Liver (tissue), 9 donors: ENCODE results near the gene TNS1. TPM values are rescaled to one million over a fixed set of nuclear protein-coding genes. Genes with fewer than 3 reads are reported as not detected.

Experiments used
- DNase-seq: peaks from one replicate; pipeline ENCODE4 v3.0.0-alpha.2; 2017; ENCODE audit warnings: low spot score
- H3K27ac ChIP-seq, 2 donors: one replicate each; pipeline ENCODE4 v1.7.0; 2013; ENCODE audit warnings: inconsistent platforms in 2 of 2, low read length in 2 of 2, control low read depth in 1 of 2, low read depth in 1 of 2, mild to moderate bottlenecking in 1 of 2
- H3K27me3 ChIP-seq, 4 donors: one replicate each; pipeline versions ENCODE4 v1.6.1 to v1.7.0; 2013; ENCODE audit warnings: low read length in 3 of 4, inconsistent platforms in 1 of 4, mild to moderate bottlenecking in 1 of 4, moderate library complexity in 1 of 4; ENCODE audit not compliant: control insufficient read depth in 4 of 4, insufficient read depth in 4 of 4
- H3K36me3 ChIP-seq, 4 donors: one replicate each; pipeline versions ENCODE4 v1.6.1 to v1.7.0; 2013; ENCODE audit warnings: low read length in 3 of 4, mild to moderate bottlenecking in 3 of 4, low read depth in 1 of 4, moderate library complexity in 1 of 4; ENCODE audit not compliant: control insufficient read depth in 4 of 4, insufficient read depth in 3 of 4
- H3K4me1 ChIP-seq, 4 donors: one replicate each; pipeline versions ENCODE4 v1.6.1 to v1.7.0; 2013; ENCODE audit warnings: low read length in 3 of 4, mild to moderate bottlenecking in 3 of 4, moderate library complexity in 1 of 4; ENCODE audit not compliant: control insufficient read depth in 4 of 4, insufficient read depth in 4 of 4
- H3K4me3 ChIP-seq, 3 donors: one replicate each; pipeline versions ENCODE4 v1.6.1 to v1.7.0; 2013; ENCODE audit warnings: low read length in 3 of 3, control low read depth in 1 of 3, low read depth in 1 of 3, mild to moderate bottlenecking in 1 of 3
- H3K9ac ChIP-seq, 2 donors: one replicate each; pipeline ENCODE4 v1.7.0; 2013; ENCODE audit warnings: low read length in 2 of 2, mild to moderate bottlenecking in 2 of 2, moderate library complexity in 2 of 2, control low read depth in 1 of 2, low read depth in 1 of 2
- H3K9me3 ChIP-seq, 4 donors: one replicate each; pipeline versions ENCODE4 v1.6.1 to v1.7.0; 2013; ENCODE audit warnings: low read length in 3 of 4; ENCODE audit not compliant: control insufficient read depth in 4 of 4
- ATF3 ChIP-seq: IDR thresholded peaks from 2 replicates; pipeline ENCODE4 v1.6.1; 2016; ENCODE audit warnings: antibody characterized with exemption
- CTCF ChIP-seq: fragments of 150-350 bp; IDR thresholded peaks from 2 replicates; pipeline ENCODE4 v1.5.1; 2017; ENCODE audit warnings: improper control_type of control experiment, low read depth, low read length; ENCODE audit not compliant: missing input control
- EGR1 ChIP-seq, 2 donors: IDR thresholded peaks; 2 replicates each; pipeline ENCODE4 v1.6.1; 2016 to 2018; ENCODE audit warnings: antibody characterized with exemption in 2 of 2, low read depth in 2 of 2
- FOXA1 ChIP-seq: IDR thresholded peaks from 2 replicates; pipeline ENCODE4 v1.6.1; 2016; ENCODE audit warnings: antibody characterized with exemption
- FOXA2 ChIP-seq: IDR thresholded peaks from 2 replicates; pipeline ENCODE4 v1.6.1; 2016; ENCODE audit warnings: antibody characterized with exemption
- GABPA ChIP-seq, 2 donors: IDR thresholded peaks in 1 of 2; conservative IDR thresholded peaks in 1 of 2; 2 replicates each; pipeline ENCODE4 v1.6.1; 2016; ENCODE audit warnings: antibody characterized with exemption in 2 of 2, mild to moderate bottlenecking in 1 of 2, moderate library complexity in 1 of 2
- HNF4A ChIP-seq, 2 donors: conservative IDR thresholded peaks; 2 replicates each; pipeline ENCODE4 v1.6.1; 2016; ENCODE audit warnings: antibody characterized with exemption in 2 of 2, mild to moderate bottlenecking in 2 of 2
- HNF4G ChIP-seq: IDR thresholded peaks from 2 replicates; pipeline ENCODE4 v1.6.1; 2016; ENCODE audit warnings: antibody characterized with exemption
- NR2F2 ChIP-seq: IDR thresholded peaks from 2 replicates; pipeline ENCODE4 v1.6.1; 2016; ENCODE audit warnings: antibody characterized with exemption
- RAD21 ChIP-seq, 2 donors: IDR thresholded peaks; 2 replicates each; pipeline ENCODE4 v1.6.1; 2016; ENCODE audit warnings: antibody characterized with exemption in 2 of 2, mild to moderate bottlenecking in 2 of 2
- REST ChIP-seq: IDR thresholded peaks from 2 replicates; pipeline ENCODE4 v1.6.1; 2016; ENCODE audit warnings: antibody characterized with exemption, mild to moderate bottlenecking
- RXRA ChIP-seq, 2 donors: IDR thresholded peaks; 2 replicates each; pipeline ENCODE4 v1.6.1; 2017 to 2018; ENCODE audit warnings: antibody characterized with exemption in 2 of 2, mild to moderate bottlenecking in 1 of 2
- TAF1 ChIP-seq: conservative IDR thresholded peaks from 2 replicates; pipeline ENCODE4 v1.6.1; 2016; ENCODE audit warnings: antibody characterized with exemption, mild to moderate bottlenecking
- YY1 ChIP-seq: IDR thresholded peaks from 2 replicates; pipeline ENCODE4 v1.6.1; 2016; ENCODE audit warnings: antibody characterized with exemption, mild to moderate bottlenecking
- ZBTB33 ChIP-seq: IDR thresholded peaks from 2 replicates; pipeline ENCODE4 v1.6.1; 2016; ENCODE audit warnings: antibody characterized with exemption
- WGBS: extraction: QIAGEN DNeasy Blood & Tissue Kit; methylation state at CpG from one replicate; pipeline ENCODE4 v1.1.7; 2013; 5-methylcytosine and 5-hydroxymethylcytosine counted together
- polyA plus RNA-seq, 2 donors: library from polyadenylated mRNA; stranded (reverse) in 1 of 2; unstranded in 1 of 2; fragments of 200-250 nt in 1 of 2; fragments of >200 nt in 1 of 2; fragmentation: Nextera tagmentation in 1 of 2; extraction: Ambion mirVana in 1 of 2; gene quantifications; one replicate each; pipeline versions ENCODE4 v1.2.1 to v1.2.3, GENCODE V29; 2013 to 2015
- total RNA-seq, 2 donors: library from RNA; depleted of rRNA; stranded (reverse); fragments of >200 nt; gene quantifications; one replicate each; pipeline ENCODE4 v1.2.3, GENCODE V29; 2014
- donor health status: healthy.
- donor health status: healthy.
- donor health status: healthy.
- donor health status: healthy.
- donor health status: healthy.

The TNS1 gene
- total and polyA plus RNA-seq, 4 donors = 16.3 to 128 (median 57.3) TPM

GRCh38 chr2:217900010-217900779, 102.6 kb downstream of the TNS1 start (continued):
- no peak for TF ChIP-seq REST

- H3K4me1 ChIP-seq = peaks cover 46 to 90% (median 64%) of the 10 kb centered on the region in 4 donors
- no peaks in the 10 kb centered on the region for H3K9me3 ChIP-seq
- TF ChIP-seq RXRA (IDR thresholded peaks at IDR 0.05) = peak in 1 of 2 donors; percentile 26
- peak; percentile 56 for TF ChIP-seq CTCF
- peak; percentile 22 to 70 for TF ChIP-seq RAD21 (IDR thresholded peaks at IDR 0.05)
- no peak for TF ChIP-seq HNF4A (conservative IDR thresholded peaks at IDR 0.05)
- TF ChIP-seq YY1 = no peak
- 49% methylated on average over 11 of the region's 11 CpGs for WGBS
- no peaks in the 10 kb centered on the region for H3K27me3 ChIP-seq
- peak; percentile 66 for DNase-seq
- peak overlapping the region in 1 of 2 donors; percentile 46 for H3K9ac ChIP-seq
- H3K36me3 ChIP-seq = peaks cover 2 to 23% (median 17%) of the 10 kb centered on the region in 4 donors
- no peak overlapping the region for H3K4me3 ChIP-seq
- peak overlapping the region; percentile 95 to 97 for H3K27ac ChIP-seq
Measured at GRCh38 chr2:217899231-217900009, 103.4 kb downstream of the TNS1 start.

GRCh38 chr2:217897816-217898806, 104.7 kb downstream of the TNS1 start:
- no peak for DNase-seq
- peaks cover 44 to 82% (median 66%) of the 10 kb centered on the region in 4 donors for H3K4me1 ChIP-seq
- H3K36me3 ChIP-seq = peaks cover 2 to 25% (median 18%) of the 10 kb centered on the region in 4 donors
- peak overlapping the region; percentile 95 to 97 for H3K27ac ChIP-seq
- H3K9me3 ChIP-seq = no peaks in the 10 kb centered on the region
- H3K27me3 ChIP-seq = no peaks in the 10 kb centered on the region
- WGBS = 44% methylated on average over 23 of the region's 23 CpGs
- H3K9ac ChIP-seq = peak overlapping the region; percentile 16 to 54
- H3K4me3 ChIP-seq = no peak overlapping the region
- TF ChIP-seq HNF4G (no peak), NR2F2 (peak; percentile 66), FOXA1 (no peak), YY1 (peak; percentile 38), ZBTB33 (no peak), RAD21 (IDR thresholded peaks at IDR 0.05) (peak; percentile 15 to 28), CTCF (no peak), TAF1 (no peak), FOXA2 (peak; percentile 22), GABPA (IDR thresholded peaks at IDR 0.05 in 1 of 2, conservative IDR thresholded peaks at IDR 0.05 in 1 of 2) (no peak), RXRA (IDR thresholded peaks at IDR 0.05) (peak; percentile 83 to 85), HNF4A (conservative IDR thresholded peaks at IDR 0.05) (peak; percentile 62 to 78), ATF3 (no peak), EGR1 (IDR thresholded peaks at IDR 0.05; ENCODE audit: low read depth in 2 of 2) (no peak)
